DLD1 (cell line): ENCODE measurements around the gene OR14I1.

Experiments used
- in situ Hi-C: cut with HindIII; loops from 2 replicates; pipeline ENCODE4 v1.10.0; 2017; ENCODE audit warnings: low sequenced_read_pairs

OR14I1 gene

GRCh38 chr1:248702714-248703113 is at the start of gene OR14I1:
Gene OR14I1, minus strand, starts transcription at chr1:248702766.
- in situ Hi-C loops: no loop called here

GRCh38 chr1:248751635-248752034 is 49.1 kb upstream of the OR14I1 start:
- in situ Hi-C loops: no loop called here

- in situ Hi-C loops: no loop called here
These were observed 48.6 kb upstream of the OR14I1 start for GRCh38 chr1:248751142-248751541.

- in situ Hi-C loops: no loop called here
These were observed 47.9 kb upstream of the OR14I1 start for GRCh38 chr1:248750496-248750895.

GRCh38 chr1:248748211-248748610 is 45.6 kb upstream of the OR14I1 start:
- in situ Hi-C loops: no loop called here

GRCh38 chr1:248740876-248741275 is 38.3 kb upstream of the OR14I1 start:
- in situ Hi-C loops: no loop called here

GRCh38 chr1:248739572-248740205 is 37.1 kb upstream of the OR14I1 start:
- in situ Hi-C loops: no loop called here

- in situ Hi-C loops: no loop called here
These were observed 34.9 kb upstream of the OR14I1 start for GRCh38 chr1:248737457-248737856.

GRCh38 chr1:248736977-248737376 is 34.4 kb upstream of the OR14I1 start:
- in situ Hi-C loops: no loop called here

GRCh38 chr1:248733566-248733965 is 31.0 kb upstream of the OR14I1 start:
- in situ Hi-C loops: no loop called here

- in situ Hi-C loops: no loop called here
These were observed 28.2 kb upstream of the OR14I1 start for GRCh38 chr1:248730507-248731335.

GRCh38 chr1:248714248-248714647 is 11.7 kb upstream of the OR14I1 start:
- in situ Hi-C loops: no loop called here

GRCh38 chr1:248710305-248710900 is 7.8 kb upstream of the OR14I1 start:
- in situ Hi-C loops: no loop called here

GRCh38 chr1:248704606-248705005 is 2.0 kb upstream of the OR14I1 start:
- in situ Hi-C loops: no loop called here

GRCh38 chr1:248703674-248704073 is 1.1 kb upstream of the OR14I1 start:
- in situ Hi-C loops: no loop called here

- in situ Hi-C loops: no loop called here
These were observed 3.5 kb downstream of the OR14I1 start for GRCh38 chr1:248699099-248699498.

GRCh38 chr1:248697907-248698306 is 4.7 kb downstream of the OR14I1 start:
- in situ Hi-C loops: no loop called here

- in situ Hi-C loops: no loop called here
These were observed 5.8 kb downstream of the OR14I1 start for GRCh38 chr1:248696774-248697173.

- in situ Hi-C loops: no loop called here
These were observed 6.3 kb downstream of the OR14I1 start for GRCh38 chr1:248696261-248696660.

GRCh38 chr1:248695451-248696132 is 7.0 kb downstream of the OR14I1 start:
- in situ Hi-C loops: no loop called here

- in situ Hi-C loops: no loop called here
These were observed 10.9 kb downstream of the OR14I1 start for GRCh38 chr1:248691567-248692155.
